Measurements from ENCODE around the gene ZNF665.
"Not testable (repeated sequence)": the region's sequence is repeated elsewhere in the genome, so short reads cannot be mapped to it uniquely, and the experiment has no call there.

ZNF665 gene

DNA sequence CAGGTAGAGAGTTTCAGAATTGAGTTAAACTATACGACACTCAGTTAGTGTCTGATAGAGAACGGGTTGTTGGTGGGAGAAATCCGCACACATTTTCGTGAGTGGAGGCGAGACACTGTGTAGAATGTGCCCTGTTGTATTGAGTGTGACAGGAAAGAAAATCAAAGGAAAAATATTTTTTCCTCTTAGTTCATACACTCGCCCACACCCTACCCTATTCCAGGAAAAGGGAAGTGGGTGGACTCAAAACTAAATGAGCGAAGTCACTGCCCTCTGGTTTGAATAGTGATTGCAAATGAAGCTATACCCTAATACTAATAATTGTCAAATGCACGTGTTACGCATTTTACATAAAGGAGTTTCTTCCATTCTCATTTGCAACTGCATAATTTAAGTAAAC lies 36.3 kb downstream of the ZNF665 start:
- DNase-seq, result no peak

DNA sequence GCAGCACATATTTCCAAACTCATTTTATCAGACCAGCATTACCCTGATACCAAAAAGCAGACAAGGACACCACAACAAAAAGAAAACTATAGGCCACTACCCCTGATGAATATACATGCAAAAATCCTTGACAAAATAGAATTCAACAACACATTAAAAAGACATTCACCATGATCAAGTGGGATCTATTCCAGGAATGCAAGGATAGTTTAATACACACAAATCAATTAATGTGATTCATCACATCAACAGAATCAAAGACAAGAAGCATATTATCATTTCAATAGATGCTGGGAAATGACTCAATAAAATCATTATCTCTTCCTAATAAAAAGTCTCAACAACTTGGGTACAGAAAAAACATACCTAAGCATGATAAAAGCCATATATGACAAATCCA lies 45.5 kb downstream of the ZNF665 start:
- no peak for DNase-seq

DNA sequence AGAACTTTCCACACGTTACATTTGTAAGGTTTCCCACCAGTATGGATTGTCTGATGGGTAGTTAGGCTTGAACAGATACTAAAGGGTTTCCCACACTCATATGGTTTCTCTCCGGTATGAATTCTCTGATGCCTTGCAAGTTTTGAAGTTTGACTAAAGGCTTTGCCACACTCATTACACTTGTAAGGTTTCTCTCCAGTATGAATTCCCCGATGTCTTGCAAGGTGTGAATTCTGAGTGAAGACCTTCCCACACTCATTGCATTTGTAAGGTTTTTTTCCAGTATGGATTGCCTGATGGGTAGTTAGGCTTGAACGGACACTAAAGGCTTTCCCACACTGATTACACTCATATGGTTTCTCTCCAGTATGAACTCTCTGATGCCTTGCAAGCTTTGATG lies 52.8 kb downstream of the ZNF665 start:
- no peak for DNase-seq

DNA sequence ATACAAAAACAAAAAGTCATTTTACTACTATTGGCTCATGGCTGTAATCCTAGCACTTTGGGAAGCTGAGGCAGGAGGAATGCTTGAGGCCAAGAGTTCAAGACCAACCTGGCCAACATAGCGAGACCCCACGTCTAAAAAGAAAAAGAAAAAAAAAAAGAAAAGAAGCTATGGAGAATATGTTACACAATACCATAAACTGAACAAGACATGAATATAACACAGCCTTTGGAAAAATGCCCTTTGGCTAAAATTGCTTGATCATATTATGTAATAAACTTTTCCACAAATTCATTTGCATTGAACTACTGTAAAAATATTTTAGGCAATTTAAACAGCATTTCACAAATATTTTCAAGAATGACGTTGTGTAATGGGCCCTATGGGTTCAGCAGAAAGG lies 56.7 kb downstream of the ZNF665 start:
- DNase-seq, result no peak

DNA sequence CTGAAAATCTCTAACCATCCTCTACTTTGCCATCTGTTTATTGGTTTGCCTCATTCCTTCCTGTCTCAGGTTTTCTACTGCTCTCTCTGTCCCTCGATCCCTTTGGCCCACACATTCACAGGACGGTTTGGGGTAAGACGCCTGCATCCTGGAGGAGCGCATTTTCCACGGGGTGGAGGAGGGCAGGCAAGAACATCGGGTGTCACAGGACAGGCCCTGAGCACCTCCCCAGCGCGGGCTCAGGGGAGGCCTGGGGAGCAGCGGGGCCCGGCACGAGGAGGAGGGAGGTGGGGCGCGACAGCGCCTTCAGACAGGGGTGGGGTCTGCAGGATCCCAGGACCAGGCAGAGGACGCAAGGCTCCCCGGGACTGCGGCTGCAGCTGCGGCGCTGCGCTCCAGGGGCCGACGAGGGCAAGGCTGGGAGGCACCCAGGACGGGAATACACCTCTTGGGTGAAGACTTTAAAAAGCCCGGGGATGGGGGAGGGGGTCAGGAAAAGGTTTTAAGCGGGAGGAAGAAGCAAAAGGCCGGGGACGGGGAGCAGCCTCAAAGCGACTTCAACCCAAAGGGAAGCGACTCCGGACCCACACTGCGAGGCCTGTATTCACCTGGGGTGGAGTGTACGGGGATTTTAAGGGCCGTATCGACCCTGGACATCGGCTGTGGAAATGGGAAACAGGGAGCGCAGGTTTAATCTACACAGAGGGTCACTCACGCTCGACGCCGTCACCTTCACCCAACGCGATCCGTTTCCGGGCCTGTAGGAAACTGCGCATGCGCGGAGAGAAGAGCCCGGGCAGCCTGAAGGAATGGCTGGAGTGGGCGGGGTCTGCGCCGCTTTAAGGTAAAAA lies 60.8 kb downstream of the ZNF665 start, which contains the start of gene ZNF415:
Gene ZNF415, minus strand, starts transcription at position 770 of the 851 bp plus-strand sequence. CDS start 10,234 bp downstream, outside the sequence.
- DNase-seq, result peak; percentile 24

DNA sequence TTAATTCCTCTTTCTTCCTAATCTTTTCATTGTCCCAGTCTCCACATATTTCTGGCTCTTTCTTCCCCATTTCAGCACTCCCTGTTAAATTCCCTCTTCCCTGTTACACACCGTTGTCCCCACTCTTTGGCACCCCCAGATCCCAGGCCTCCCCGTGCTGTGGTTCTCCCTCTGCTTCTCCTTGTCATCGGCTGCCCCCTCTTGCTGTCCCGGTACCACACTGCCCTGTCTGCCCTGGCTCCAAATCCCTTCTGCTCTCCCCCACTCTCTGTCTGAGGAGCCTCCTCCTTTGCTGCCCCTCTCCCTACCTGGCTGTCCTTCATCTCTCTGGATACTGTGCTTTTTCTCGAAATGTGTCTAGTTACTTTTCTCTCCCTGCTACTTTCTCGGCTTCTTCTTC lies 61.4 kb downstream of the ZNF665 start:
- no peak for DNase-seq

DNA sequence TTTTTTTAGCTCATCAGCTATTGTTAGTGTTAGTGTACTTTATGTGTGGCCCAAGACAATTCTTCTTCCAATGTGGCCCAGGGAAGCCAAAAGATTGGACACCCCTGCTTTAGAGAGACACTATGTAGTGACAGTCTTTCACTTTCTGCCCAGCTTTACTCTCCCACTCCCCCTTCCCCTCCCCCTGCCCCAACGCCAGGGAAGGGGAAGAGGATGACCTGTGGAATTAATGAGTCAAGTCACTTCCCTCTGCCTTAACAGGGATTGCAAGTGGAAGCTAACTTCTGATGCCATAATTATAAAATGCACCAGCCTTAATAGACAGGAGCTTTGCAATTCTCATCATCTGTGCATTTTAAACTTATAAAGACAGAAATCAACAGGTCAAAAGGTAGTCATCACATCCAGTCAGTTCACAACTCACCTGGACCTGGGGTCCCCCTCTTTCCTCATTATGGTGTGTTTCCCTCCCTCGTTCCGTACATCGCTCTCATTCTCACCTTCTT lies 62.0 kb downstream of the ZNF665 start:
- DNase-seq, result no peak

DNA sequence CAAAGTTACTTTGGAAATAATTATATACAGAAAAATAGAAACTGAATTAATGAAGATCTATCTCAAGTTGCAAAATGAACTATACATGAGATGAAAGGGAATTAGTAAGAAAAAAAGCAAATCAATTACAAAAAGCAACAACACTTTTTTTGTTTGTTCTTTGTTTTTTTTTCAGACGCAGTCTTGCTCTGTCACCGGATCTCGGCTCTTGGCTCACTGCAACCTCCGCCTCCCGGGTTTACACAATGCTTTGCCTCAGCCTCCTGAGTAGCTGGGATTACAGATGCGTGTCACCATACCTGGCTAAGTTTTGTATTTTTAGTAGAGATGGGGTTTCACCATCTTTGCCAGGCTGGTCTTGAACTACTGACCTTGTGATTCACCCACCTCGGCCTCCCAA lies 62.7 kb downstream of the ZNF665 start:
- DNase-seq, result no peak

DNA sequence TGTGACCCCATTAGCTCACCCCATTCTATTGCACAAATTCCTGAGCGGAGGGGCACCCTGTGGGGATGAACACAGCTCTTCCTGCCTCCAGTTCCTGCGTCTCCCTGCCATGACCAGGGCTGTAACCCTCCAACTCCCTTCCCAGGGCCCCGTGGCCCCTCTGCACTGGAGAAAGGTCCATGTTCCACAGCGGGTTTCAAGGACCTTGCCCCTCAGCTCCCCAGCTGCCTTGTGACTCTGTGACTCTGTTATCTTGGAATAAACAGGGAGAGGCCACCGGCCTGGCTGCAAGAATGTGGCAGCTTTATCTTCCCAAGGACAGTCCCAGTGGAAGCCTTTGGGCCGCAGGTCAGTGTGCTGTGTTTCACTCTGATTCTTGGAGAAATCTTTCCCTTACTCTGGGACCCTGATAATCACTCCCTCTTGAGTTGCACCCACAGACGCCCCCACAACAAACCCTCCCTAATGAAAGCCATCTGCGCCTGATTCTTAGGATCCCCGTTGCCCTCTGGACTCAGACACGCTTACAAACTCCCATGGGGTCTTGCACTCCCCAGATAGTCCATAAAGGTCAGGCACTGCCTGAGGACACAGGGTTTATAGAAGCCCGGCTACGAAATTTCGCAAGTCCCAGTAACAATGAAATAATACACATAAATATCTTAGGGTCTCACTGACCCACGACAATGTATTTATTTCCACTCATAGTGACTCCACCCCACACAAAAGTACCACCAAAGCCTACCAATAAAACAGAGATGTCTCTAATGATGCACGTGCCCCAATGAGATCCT lies 66.2 kb downstream of the ZNF665 start:
- DNase-seq, result not testable (repeated sequence)

DNA sequence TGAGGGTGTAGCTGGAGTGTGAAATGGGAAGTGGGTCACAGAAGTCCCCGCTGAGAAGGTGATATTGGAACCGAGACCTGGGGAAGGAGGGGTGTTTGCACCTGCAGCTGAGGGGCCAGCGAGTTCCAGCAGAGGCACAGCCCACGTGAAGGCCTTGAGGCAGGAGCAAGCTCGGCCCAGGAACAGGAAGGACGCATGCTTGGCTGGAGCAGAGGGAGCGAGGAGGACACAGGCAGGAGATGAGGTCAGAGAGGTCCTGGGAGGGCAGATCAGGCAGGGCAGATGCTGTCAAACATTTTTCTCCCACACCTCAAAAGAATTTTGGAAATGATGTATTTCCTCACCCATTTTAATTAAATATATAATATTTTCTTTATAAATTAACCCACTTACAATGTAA lies 69.8 kb downstream of the ZNF665 start:
- no peak for DNase-seq

All from hematopoietic multipotent progenitor cell treated with erythropoietin and hydrocortisone succinate and interleukin-3 and kit ligand, for 8 days (in vitro differentiated cells).